ENCODE measurements around the gene IGFL3. TPM values are rescaled to one million over a fixed set of nuclear protein-coding genes. Genes with fewer than 3 reads are reported as not detected.
A peak's percentile ranks its signal among the peaks of the same experiment; 100 is the strongest.

Gene IGFL3
- polyA plus RNA-seq (236 to 560 TPM (median 344 TPM) in 3 replicates), polyA minus RNA-seq (145 to 324 TPM (median 146 TPM) in 3 replicates)
- 68.4 TPM for polyA plus RNA-seq (2011; ENCODE audit: low read depth)
- polyA plus RNA-seq (2011; cell fraction: cytosol; rRNA removed) = 359 and 390 TPM in 2 replicates
- 419 and 530 TPM in 2 replicates for polyA plus RNA-seq (2011; cell fraction: nucleus; rRNA removed)
- 207 and 288 TPM in 2 replicates for polyA plus RNA-seq (2012; ENCODE audit: low replicate concordance)
- polyA minus RNA-seq (2011; cell fraction: cytosol; rRNA and poly(A)+ RNA removed) = 164 TPM
- polyA minus RNA-seq (2011; cell fraction: nucleus; rRNA and poly(A)+ RNA removed) = 170 and 212 TPM in 2 replicates

DNA sequence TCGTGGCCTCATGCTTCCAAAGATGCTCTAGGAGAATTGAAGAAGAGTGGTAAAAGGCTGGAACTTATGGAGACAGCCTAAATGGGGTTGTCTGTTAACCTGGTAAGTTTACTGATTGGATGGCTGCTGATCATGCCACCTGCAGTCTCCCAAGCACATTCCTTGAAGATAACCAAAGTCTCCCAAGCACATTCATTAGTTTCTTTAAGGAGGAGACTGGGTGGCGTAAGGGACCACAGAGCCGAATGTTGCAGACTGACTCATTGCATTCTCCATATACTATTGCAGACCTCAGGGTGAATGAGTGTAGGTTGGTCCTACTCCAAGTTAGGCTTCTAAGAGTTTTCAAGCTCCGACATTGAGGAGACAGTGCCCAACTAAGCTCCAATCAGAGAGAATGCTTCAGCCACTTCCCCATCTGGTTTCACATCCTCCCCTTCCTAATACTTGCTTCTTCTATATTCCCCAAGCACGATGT lies at the start of gene IGFL3:
IGFL3 (minus strand) TSS at position 51 of the 478 bp plus-strand sequence; CDS start at position 12, 39 bp downstream.
- Histone ChIP-seq H3K9me3 (ENCODE audit: control insufficient read depth, low read depth, low read length) (no peaks in the 10 kb centered on the region), H3K9ac (ENCODE audit: control insufficient read depth, extremely low read depth, insufficient read depth, low read length) (peak within 1 kb of the TSS; percentile 50), H2AFZ (ENCODE audit: control insufficient read depth, low read length) (no peak within 1 kb of the TSS), H3K4me1 (ENCODE audit: control insufficient read depth, extremely low read depth, insufficient read depth, low read length) (peaks cover 18% of the 10 kb centered on the region), H3K36me3 (ENCODE audit: control insufficient read depth in 2 of 2, extremely low read depth in 1 of 2, insufficient read depth in 2 of 2, low read length in 2 of 2) (peaks cover 0 to 5% of the 10 kb centered on the region in 2 experiments), H3K79me2 (ENCODE audit: control insufficient read depth, insufficient read depth, low read length) (peaks cover 12% of the 10 kb centered on the region), H3K27ac (ENCODE audit: control insufficient read depth, insufficient read depth, low read length) (peak within 1 kb of the TSS; percentile 45), H3K4me2 (ENCODE audit: control insufficient read depth, extremely low read depth, insufficient read depth, low read depth, low read length) (peak within 1 kb of the TSS; percentile 65), H3K27me3 (ENCODE audit: control insufficient read depth, extremely low read depth, insufficient read depth, low read length) (no peaks in the 10 kb centered on the region), H3K4me3 (ENCODE audit: control insufficient read depth in 2 of 3, extremely low read depth in 1 of 3, insufficient read depth in 2 of 3, low read depth in 1 of 3, low read length in 3 of 3) (peak within 1 kb of the TSS in 1 of 3 experiments; percentile 9), H4K20me1 (ENCODE audit: control insufficient read depth, extremely low read depth, insufficient read depth, low read length) (no peaks in the 10 kb centered on the region), H3K9me1 (ENCODE audit: control insufficient read depth, extremely low read depth, insufficient read depth, low read length) (no peaks in the 10 kb centered on the region)
- dilution Hi-C loops (cut with MboI; ENCODE audit: extremely low pct_ligation_motif_present, low sequenced_read_pairs) = no loop called here
- TF ChIP-seq, protein P1, sequence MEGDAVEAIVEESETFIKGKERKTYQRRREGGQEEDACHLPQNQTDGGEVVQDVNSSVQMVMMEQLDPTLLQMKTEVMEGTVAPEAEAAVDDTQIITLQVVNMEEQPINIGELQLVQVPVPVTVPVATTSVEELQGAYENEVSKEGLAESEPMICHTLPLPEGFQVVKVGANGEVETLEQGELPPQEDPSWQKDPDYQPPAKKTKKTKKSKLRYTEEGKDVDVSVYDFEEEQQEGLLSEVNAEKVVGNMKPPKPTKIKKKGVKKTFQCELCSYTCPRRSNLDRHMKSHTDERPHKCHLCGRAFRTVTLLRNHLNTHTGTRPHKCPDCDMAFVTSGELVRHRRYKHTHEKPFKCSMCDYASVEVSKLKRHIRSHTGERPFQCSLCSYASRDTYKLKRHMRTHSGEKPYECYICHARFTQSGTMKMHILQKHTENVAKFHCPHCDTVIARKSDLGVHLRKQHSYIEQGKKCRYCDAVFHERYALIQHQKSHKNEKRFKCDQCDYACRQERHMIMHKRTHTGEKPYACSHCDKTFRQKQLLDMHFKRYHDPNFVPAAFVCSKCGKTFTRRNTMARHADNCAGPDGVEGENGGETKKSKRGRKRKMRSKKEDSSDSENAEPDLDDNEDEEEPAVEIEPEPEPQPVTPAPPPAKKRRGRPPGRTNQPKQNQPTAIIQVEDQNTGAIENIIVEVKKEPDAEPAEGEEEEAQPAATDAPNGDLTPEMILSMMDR (optimal IDR thresholded peaks at IDR 0.05 in 1 of 3, IDR thresholded peaks at IDR 0.05 in 1 of 3, conservative IDR thresholded peaks at IDR 0.05 in 1 of 3; ENCODE audit: extremely low read depth in 1 of 3, insufficient read depth in 2 of 3, low read length in 3 of 3) = no peak
- no peak for TF ChIP-seq EZH2 (IDR thresholded peaks at IDR 0.05; ENCODE audit: low read length)
- peak; percentile 88 for DNase-seq (ENCODE audit: low read depth, low spot score)
- FAIRE-seq = peak; percentile 94

DNA sequence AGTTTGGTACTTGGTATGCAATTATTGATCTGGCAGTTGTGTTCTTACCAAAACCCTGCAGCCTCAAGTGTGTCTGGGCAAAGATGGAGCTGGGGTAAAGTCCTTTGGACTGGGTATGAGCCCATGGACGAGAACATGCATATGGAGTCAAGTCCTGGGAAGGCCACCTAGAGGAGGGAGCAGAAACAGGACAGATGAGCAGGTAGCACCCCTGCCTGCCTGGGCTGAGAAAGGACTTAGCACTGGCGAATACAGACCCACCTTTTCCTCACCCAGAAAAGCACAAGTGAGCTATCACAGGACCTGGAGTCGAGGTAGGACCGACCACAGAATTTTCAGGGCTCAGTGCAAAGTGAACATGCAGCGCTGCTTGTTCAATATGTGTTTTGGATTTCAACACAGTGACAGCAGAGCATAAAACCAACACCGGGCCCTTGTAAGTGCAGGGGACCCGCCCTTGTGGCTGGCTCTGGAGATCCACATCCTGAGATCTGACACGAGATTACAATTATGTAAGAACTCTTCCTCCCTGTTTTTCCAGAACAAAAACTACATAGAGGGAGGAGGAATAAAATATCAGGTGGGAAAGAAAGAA lies 49.5 kb upstream of the IGFL3 start:
- Histone ChIP-seq H4K20me1 (ENCODE audit: control insufficient read depth, extremely low read depth, insufficient read depth, low read length) (no peaks in the 10 kb centered on the region), H3K9ac (ENCODE audit: control insufficient read depth, extremely low read depth, insufficient read depth, low read length) (no peak overlapping the region), H3K36me3 (ENCODE audit: control insufficient read depth in 2 of 2, extremely low read depth in 1 of 2, insufficient read depth in 2 of 2, low read length in 2 of 2) (peaks cover 0 to 6% of the 10 kb centered on the region in 2 experiments), H3K9me3 (ENCODE audit: control insufficient read depth, low read depth, low read length) (peaks cover 2% of the 10 kb centered on the region), H3K9me1 (ENCODE audit: control insufficient read depth, extremely low read depth, insufficient read depth, low read length) (no peaks in the 10 kb centered on the region), H3K4me2 (ENCODE audit: control insufficient read depth, extremely low read depth, insufficient read depth, low read depth, low read length) (no peak overlapping the region), H2AFZ (ENCODE audit: control insufficient read depth, low read length) (no peak overlapping the region), H3K27ac (ENCODE audit: control insufficient read depth, insufficient read depth, low read length) (no peak overlapping the region), H3K4me3 (ENCODE audit: control insufficient read depth in 2 of 3, extremely low read depth in 1 of 3, insufficient read depth in 2 of 3, low read depth in 1 of 3, low read length in 3 of 3) (no peak overlapping the region), H3K4me1 (ENCODE audit: control insufficient read depth, extremely low read depth, insufficient read depth, low read length) (no peaks in the 10 kb centered on the region), H3K27me3 (ENCODE audit: control insufficient read depth, extremely low read depth, insufficient read depth, low read length) (no peaks in the 10 kb centered on the region), H3K79me2 (ENCODE audit: control insufficient read depth, insufficient read depth, low read length) (no peaks in the 10 kb centered on the region)
- dilution Hi-C loops (cut with MboI; ENCODE audit: extremely low pct_ligation_motif_present, low sequenced_read_pairs) = no loop called here
- FAIRE-seq (peak; percentile 17), DNase-seq (ENCODE audit: low read depth, low spot score) (no peak)
- TF ChIP-seq, protein P1 (optimal IDR thresholded peaks at IDR 0.05 in 1 of 3, IDR thresholded peaks at IDR 0.05 in 1 of 3, conservative IDR thresholded peaks at IDR 0.05 in 1 of 3; ENCODE audit: extremely low read depth in 1 of 3, insufficient read depth in 2 of 3, low read length in 3 of 3) = peak in 1 of 3 experiments; percentile 42
- TF ChIP-seq EZH2 (IDR thresholded peaks at IDR 0.05; ENCODE audit: low read length) = no peak

Measured in keratinocyte (primary cell).